Measurements from ENCODE around the gene MACC1. TPM values are rescaled to one million over a fixed set of nuclear protein-coding genes. Genes with fewer than 3 reads are reported as not detected.

The MACC1 gene
- total RNA-seq, 2 donors from 2014 or later, result 15.2 to 16.6 TPM

GRCh38 chr7:20113427-20114027, 103.7 kb downstream of the MACC1 start:
- DNase-seq (no peak), ATAC-seq (no peak)
- no peaks in the 10 kb centered on the region for H3K36me3 ChIP-seq (replicated peaks in 1 of 2; ENCODE audit: insufficient read depth in 1 of 2, low read depth in 2 of 2)
- no peak overlapping the region for H3K4me3 ChIP-seq
- intact Hi-C loops (cut with DNase I), result no loop called here
- 68 to 70% methylated on average over 4 of the region's 4 CpGs for WGBS, 2 donors
- H3K9me3 ChIP-seq, result no peaks in the 10 kb centered on the region
- H3K27ac ChIP-seq, result no peak overlapping the region
- no peaks in the 10 kb centered on the region for H3K27me3 ChIP-seq
- no peaks in the 10 kb centered on the region for H3K4me1 ChIP-seq
- TF ChIP-seq POLR2A (IDR thresholded peaks at IDR 0.05), result no peak
- TF ChIP-seq, protein P1, sequence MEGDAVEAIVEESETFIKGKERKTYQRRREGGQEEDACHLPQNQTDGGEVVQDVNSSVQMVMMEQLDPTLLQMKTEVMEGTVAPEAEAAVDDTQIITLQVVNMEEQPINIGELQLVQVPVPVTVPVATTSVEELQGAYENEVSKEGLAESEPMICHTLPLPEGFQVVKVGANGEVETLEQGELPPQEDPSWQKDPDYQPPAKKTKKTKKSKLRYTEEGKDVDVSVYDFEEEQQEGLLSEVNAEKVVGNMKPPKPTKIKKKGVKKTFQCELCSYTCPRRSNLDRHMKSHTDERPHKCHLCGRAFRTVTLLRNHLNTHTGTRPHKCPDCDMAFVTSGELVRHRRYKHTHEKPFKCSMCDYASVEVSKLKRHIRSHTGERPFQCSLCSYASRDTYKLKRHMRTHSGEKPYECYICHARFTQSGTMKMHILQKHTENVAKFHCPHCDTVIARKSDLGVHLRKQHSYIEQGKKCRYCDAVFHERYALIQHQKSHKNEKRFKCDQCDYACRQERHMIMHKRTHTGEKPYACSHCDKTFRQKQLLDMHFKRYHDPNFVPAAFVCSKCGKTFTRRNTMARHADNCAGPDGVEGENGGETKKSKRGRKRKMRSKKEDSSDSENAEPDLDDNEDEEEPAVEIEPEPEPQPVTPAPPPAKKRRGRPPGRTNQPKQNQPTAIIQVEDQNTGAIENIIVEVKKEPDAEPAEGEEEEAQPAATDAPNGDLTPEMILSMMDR (IDR thresholded peaks at IDR 0.05), result no peak

- intact Hi-C loops (cut with DNase I), result no loop called here
- H3K27me3 ChIP-seq, result no peaks in the 10 kb centered on the region
- H3K4me1 ChIP-seq, result no peaks in the 10 kb centered on the region
- H3K36me3 ChIP-seq (replicated peaks in 1 of 2; ENCODE audit: insufficient read depth in 1 of 2, low read depth in 2 of 2), result no peaks in the 10 kb centered on the region
- DNase-seq (no peak), ATAC-seq (no peak)
- no peak overlapping the region for H3K27ac ChIP-seq
- no peak overlapping the region for H3K4me3 ChIP-seq
- TF ChIP-seq, protein P1 (IDR thresholded peaks at IDR 0.05), result no peak
- TF ChIP-seq POLR2A (IDR thresholded peaks at IDR 0.05), result no peak
- H3K9me3 ChIP-seq, result no peaks in the 10 kb centered on the region
These were observed 104.5 kb downstream of the MACC1 start for GRCh38 chr7:20112696-20113095.

DNA sequence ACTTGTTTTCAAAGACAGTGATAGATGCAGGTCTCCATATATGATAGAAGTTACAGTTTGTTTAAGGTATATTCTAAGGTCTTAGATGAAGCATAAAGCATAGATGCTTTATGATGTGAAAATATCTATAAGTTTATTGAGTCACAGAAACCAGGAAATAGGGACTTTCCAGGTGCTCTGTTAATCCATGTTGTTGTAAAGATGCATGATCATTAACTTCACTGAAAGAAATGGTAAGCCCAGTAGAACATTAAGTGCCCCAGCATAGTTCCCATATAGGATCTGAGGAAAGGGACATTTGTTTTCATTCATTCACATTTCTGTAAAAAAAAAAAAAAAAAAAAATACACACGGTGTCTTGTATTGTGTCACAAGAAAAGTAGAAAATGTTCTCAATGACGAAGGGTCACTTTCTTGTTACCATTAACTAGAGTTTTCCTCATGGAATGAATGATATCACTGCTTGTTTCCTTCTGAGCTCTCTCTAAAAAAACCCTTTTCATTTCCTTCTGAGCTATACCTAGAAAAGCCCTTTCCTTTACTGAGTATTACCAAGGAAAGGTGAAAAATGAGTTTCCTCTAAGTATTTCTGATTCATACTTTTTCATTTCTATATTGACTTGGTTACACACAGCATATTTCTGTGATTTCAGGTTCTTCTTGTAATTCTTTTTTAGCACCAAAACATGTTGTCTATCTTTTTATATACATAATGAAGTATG, 105.2 kb downstream of the MACC1 start:
- intact Hi-C loops (cut with DNase I), result no loop called here
- DNase-seq (no peak), ATAC-seq (no peak)
- Histone ChIP-seq H3K9me3 (no peaks in the 10 kb centered on the region), H3K4me1 (no peaks in the 10 kb centered on the region), H3K4me3 (no peak overlapping the region), H3K36me3 (replicated peaks in 1 of 2; ENCODE audit: insufficient read depth in 1 of 2, low read depth in 2 of 2) (no peaks in the 10 kb centered on the region), H3K27ac (no peak overlapping the region), H3K27me3 (no peaks in the 10 kb centered on the region)
- TF ChIP-seq POLR2A (IDR thresholded peaks at IDR 0.05), result no peak
- TF ChIP-seq, protein P1 (IDR thresholded peaks at IDR 0.05), result no peak
- 86 to 87% methylated on average over 2 of the region's 2 CpGs for WGBS, 2 donors

GRCh38 chr7:20107582-20107981, 109.6 kb downstream of the MACC1 start:
- DNase-seq (no peak), ATAC-seq (no peak)
- TF ChIP-seq, protein P1 (IDR thresholded peaks at IDR 0.05), result no peak
- no peak for TF ChIP-seq POLR2A (IDR thresholded peaks at IDR 0.05)
- H3K4me1 ChIP-seq, result no peaks in the 10 kb centered on the region
- no peaks in the 10 kb centered on the region for H3K9me3 ChIP-seq
- H3K36me3 ChIP-seq (replicated peaks in 1 of 2; ENCODE audit: insufficient read depth in 1 of 2, low read depth in 2 of 2), result no peaks in the 10 kb centered on the region
- intact Hi-C loops (cut with DNase I), result no loop called here
- H3K27me3 ChIP-seq, result no peaks in the 10 kb centered on the region
- no peak overlapping the region for H3K27ac ChIP-seq
- no peak overlapping the region for H3K4me3 ChIP-seq
- WGBS, 2 donors, result 52 to 54% methylated on average over 3 of the region's 3 CpGs

DNA sequence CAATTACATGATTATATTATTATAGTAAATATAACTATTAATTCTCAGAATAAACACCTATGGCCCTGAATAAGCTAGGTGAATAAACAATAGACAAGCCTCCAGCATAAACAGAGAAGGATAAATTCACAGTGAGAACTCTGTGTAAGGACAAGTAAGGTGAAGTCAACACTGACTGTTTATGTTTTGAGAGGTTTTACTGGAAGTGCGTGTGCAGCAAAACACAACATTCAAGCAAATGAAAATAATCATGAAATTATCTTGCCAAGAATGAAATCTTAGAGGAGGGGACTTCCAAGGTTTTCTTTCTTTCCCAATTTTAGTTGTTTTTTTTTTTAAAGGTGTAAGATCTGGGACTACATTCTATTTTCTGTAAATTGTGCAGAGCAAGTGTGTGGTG, 112.5 kb downstream of the MACC1 start:
- no peaks in the 10 kb centered on the region for H3K36me3 ChIP-seq (replicated peaks in 1 of 2; ENCODE audit: insufficient read depth in 1 of 2, low read depth in 2 of 2)
- H3K27ac ChIP-seq, result no peak overlapping the region
- intact Hi-C loops (cut with DNase I), result no loop called here
- ATAC-seq, result no peak
- no peak overlapping the region for H3K4me3 ChIP-seq
- TF ChIP-seq, protein P1 (IDR thresholded peaks at IDR 0.05), result no peak
- 76 to 84% methylated on average over 1 of the region's 1 CpG for WGBS, 2 donors
- no peaks in the 10 kb centered on the region for H3K27me3 ChIP-seq
- H3K4me1 ChIP-seq, result no peaks in the 10 kb centered on the region
- no peak for DNase-seq
- no peaks in the 10 kb centered on the region for H3K9me3 ChIP-seq

All from body of pancreas (tissue), 4 donors.